Astrocyte of the spinal cord (primary cell): ENCODE data around the gene BCAS3.
A peak's percentile ranks its signal among the peaks of the same experiment; 100 is the strongest.

Source experiments
- DNase-seq: peaks from one replicate; pipeline ENCODE4 v3.0.0; 2011; ENCODE audit warnings: low read depth, low spot score
- H3K4me3 ChIP-seq: 2 replicates; pipeline ENCODE4 v1.5.1; 2011; ENCODE audit warnings: low read depth, mild to moderate bottlenecking, low read length, moderate library complexity
- in situ Hi-C: cut with HindIII; loops from 2 replicates; pipeline ENCODE4 v1.10.0; 2017; ENCODE audit warnings: low sequenced_read_pairs
- TF ChIP-seq, protein P1 (sequence below): IDR thresholded peaks from 2 replicates; pipeline ENCODE4 v1.5.1; 2012; ENCODE audit warnings: low read depth, mild to moderate bottlenecking, low read length, inconsistent platforms

Gene BCAS3

DNA sequence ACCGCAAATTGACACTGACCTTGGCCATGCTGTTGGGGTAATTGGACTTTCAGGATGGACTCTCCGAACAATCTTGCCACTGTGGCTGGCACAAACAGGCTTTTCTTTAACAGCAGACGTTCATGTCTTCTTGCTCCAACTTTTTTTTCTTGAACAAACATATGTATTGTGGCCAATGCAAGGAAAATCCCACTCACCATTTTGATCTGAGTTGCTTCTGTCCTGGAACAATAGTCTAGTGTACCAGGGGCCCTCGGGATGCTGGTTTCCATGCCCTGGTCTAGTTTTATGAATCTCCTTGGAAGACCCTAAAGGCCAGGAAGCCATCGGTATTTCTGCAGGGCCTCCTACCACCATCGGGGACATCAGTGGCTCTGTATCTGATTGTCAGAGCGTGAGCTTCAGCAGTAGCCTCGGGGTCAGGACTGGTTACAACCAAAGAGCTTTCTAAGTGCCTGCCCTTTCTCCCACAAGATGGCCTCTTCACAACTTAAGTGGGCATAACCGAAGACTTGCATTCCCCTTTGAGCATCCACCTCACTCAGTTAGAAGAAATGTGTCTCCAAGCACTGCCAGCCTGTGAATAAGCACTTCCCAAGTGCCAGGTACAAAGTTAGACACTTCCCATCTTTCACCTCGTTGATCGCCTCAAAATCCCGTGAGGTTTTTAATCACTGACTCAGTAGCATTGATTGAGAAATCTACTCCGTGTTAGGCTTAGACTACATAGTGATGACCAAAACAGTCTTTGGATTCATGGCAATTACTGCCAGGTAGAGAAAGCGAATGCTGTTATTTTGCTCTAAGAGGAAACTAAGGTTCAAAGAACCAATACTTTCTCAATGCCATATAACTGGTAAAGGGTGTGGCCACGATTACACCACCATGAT lies 635.0 kb downstream of the BCAS3 start:
- TF ChIP-seq, protein P1, sequence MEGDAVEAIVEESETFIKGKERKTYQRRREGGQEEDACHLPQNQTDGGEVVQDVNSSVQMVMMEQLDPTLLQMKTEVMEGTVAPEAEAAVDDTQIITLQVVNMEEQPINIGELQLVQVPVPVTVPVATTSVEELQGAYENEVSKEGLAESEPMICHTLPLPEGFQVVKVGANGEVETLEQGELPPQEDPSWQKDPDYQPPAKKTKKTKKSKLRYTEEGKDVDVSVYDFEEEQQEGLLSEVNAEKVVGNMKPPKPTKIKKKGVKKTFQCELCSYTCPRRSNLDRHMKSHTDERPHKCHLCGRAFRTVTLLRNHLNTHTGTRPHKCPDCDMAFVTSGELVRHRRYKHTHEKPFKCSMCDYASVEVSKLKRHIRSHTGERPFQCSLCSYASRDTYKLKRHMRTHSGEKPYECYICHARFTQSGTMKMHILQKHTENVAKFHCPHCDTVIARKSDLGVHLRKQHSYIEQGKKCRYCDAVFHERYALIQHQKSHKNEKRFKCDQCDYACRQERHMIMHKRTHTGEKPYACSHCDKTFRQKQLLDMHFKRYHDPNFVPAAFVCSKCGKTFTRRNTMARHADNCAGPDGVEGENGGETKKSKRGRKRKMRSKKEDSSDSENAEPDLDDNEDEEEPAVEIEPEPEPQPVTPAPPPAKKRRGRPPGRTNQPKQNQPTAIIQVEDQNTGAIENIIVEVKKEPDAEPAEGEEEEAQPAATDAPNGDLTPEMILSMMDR, result no peak
- H3K4me3 ChIP-seq, result no peak overlapping the region
- no peak for DNase-seq
- in situ Hi-C loops, result no loop called here

DNA sequence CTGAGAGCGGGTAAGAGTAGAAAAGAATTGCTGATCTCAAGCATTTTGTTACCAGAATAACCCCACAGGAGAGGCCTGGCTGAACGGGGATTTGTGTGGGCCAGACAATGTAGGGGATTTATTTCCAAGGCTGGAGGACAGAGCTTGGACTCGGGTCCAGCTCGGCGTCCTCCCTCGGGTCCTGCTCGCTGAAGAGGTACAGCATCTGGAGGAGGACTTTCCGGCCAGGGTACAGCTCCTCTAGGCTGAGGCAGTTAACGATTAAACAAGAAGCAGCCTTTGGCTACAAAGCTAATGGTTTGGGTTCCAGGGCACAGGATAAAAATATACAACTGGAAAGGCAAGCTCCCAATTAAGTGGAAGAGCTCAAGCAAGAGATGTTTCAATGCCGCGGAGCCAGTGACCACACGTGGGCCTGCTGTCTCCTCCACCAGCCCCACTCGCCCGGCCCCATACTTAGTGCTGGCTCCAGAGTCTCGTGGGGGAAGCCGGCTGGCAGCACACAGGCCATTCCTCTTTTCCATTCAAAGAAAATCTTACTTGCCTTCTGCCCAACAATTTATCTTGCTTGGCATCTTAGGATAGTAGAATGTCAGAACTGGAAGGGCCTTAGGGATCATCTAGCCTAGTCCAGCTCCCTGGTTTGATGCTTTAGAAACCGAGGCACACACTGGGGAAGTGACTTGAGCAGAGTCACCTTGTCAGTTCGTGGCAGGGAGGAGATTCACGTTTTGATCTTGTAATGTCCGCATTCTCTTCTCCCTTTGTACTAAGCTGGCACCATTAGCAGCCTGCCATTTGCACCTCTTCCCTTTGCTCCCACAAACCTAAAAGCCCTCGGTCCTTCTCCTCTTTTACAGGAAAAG lies 636.0 kb downstream of the BCAS3 start:
- in situ Hi-C loops, result no loop called here
- DNase-seq, result no peak
- TF ChIP-seq, protein P1, result no peak
- H3K4me3 ChIP-seq, result no peak overlapping the region

DNA sequence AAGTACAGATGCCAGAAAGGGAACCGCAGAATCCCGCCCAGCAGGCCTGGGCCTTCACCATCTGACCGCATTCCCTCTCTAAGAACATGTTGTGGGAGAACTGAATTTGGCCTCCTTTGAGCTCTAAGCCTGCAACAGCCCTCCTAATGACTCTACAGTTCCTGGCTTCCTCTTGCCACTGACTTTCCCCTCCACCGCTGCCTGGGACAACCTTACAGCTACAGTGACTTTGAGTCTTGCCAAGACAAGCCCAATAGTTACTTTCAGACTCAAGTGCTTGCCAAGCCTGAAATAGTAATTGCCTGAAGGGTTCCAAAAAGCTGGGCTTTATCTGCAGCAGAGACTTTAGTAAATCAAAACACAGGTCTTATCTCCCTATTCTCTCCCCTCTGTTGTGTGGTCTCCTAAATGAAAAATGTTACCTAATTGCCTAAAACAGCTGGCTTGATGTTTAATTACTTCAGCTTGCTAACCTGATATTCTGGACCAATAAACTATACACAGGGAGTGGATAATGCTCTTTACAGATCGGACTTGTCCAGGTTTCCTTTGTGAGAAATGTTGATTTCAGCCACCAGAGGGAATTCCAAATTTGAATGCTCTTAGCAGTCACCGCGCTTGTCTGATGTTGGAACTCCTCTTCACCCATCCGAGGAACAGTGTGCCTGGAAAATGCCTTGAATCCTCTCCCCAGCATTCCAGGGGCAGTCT lies 636.9 kb downstream of the BCAS3 start:
- DNase-seq, result peak; percentile 89
- no peak overlapping the region for H3K4me3 ChIP-seq
- in situ Hi-C loops, result no loop called here
- TF ChIP-seq, protein P1, result peak; percentile 2

DNA sequence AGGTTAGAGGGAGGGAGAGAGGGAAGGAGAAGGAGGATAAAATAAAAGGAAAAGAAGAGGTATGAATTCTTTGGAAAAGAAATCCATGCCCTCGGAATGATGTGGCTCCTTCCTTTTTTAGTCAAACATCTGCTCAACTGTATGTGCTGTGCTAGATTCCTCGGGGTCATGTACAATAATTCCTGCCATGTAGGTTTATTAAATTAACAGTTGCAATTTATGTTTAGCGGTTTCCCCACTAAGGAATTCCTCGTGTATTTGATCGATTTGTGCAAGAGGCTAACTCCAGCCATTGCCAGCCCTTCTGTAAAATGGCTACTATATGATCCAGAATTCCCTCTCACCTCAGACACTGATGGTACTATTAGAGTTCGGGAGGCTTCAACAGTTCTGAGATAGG lies 639.0 kb downstream of the BCAS3 start:
- no peak overlapping the region for H3K4me3 ChIP-seq
- in situ Hi-C loops, result no loop called here
- TF ChIP-seq, protein P1, result no peak
- DNase-seq, result no peak

DNA sequence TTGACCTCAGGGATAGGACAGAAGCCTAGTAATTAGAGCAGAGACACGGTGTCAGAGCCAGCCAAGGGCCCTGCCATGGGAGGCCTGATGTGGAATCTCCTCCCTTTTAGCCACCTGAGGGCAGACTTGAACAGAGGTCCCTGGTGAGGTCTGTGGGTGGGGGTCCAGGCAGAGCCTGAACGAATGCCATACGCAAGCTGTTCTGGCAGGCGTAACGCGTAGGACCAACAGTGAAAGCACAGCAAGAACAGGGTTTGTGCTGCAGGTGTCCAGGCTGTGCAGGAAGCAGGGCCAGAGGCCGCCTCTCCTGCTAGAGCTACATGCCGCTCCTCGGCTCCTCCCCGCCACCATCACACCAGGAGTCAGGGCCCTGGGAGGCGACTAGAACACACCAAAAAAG lies 640.1 kb downstream of the BCAS3 start:
- DNase-seq, result no peak
- no peak overlapping the region for H3K4me3 ChIP-seq
- in situ Hi-C loops, result no loop called here
- TF ChIP-seq, protein P1, result no peak

DNA sequence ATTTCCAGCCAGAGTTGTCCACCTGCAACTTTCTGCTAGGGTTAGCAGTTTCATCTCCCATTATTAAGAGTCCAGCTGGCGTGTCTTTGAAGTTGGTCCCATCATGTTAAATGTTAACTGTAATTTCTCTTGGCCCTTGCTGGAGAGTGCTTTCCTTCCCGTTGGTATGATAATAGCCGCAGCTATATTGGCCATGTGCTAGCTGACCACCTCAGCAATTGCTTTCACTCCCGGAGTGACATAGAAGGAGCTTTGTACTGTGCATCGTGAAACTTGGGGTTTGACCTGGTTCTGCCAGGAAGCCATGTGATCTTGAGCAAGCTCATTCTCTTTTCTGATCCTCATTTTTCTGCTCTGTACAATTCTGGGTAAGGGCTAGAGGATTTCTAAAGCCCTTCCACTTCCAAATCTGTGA lies 641.0 kb downstream of the BCAS3 start:
- in situ Hi-C loops, result no loop called here
- H3K4me3 ChIP-seq, result no peak overlapping the region
- TF ChIP-seq, protein P1, result no peak
- no peak for DNase-seq
